BLaER1 (cell line): Measurements from ENCODE around the gene SNCA.

Experiments used
- H3K27ac ChIP-seq: shearing (Covaris generic); formaldehyde crosslinking; 2 replicates; pipeline ENCODE4 v1.8.1; 2022
- H3K27me3 ChIP-seq: shearing (Covaris generic); formaldehyde crosslinking; 2 replicates; pipeline ENCODE4 v1.8.1; 2022
- H3K36me3 ChIP-seq: shearing (Covaris generic); formaldehyde crosslinking; 2 replicates; pipeline ENCODE4 v1.8.1; 2022
- H3K4me1 ChIP-seq: shearing (Covaris generic); formaldehyde crosslinking; 2 replicates; pipeline ENCODE4 v1.8.1; 2022
- H3K4me2 ChIP-seq: shearing (Covaris generic); formaldehyde crosslinking; 2 replicates; pipeline ENCODE4 v1.8.1; 2022
- H3K4me3 ChIP-seq: shearing (Covaris generic); formaldehyde crosslinking; 2 replicates; pipeline ENCODE4 v1.8.1; 2022
- H3K9ac ChIP-seq: shearing (Covaris generic); formaldehyde crosslinking; 2 replicates; pipeline ENCODE4 v1.8.1; 2022
- H3K9me3 ChIP-seq: shearing (Covaris generic); formaldehyde crosslinking; 2 replicates; pipeline ENCODE4 v1.8.1; 2022
- H4K20me1 ChIP-seq: shearing (Covaris generic); formaldehyde crosslinking; 2 replicates; pipeline ENCODE4 v1.8.1; 2022
- Cebpa-rat ChIP-seq: shearing (Covaris generic); IDR thresholded peaks from 2 replicates; pipeline ENCODE4 v1.8.1; 2022

The SNCA gene

GRCh38 chr4:89719536-89720090, 117.3 kb downstream of the SNCA start:
- no peak for TF ChIP-seq Cebpa-rat
- no peaks in the 10 kb centered on the region for H3K9me3 ChIP-seq
- no peak overlapping the region for H3K4me2 ChIP-seq

GRCh38 chr4:89716893-89717292, 120.1 kb downstream of the SNCA start:
- Histone ChIP-seq H3K9ac (no peak overlapping the region), H3K27me3 (no peaks in the 10 kb centered on the region), H3K9me3 (no peaks in the 10 kb centered on the region), H3K4me2 (no peak overlapping the region), H4K20me1 (no peaks in the 10 kb centered on the region), H3K4me1 (no peaks in the 10 kb centered on the region), H3K27ac (no peak overlapping the region), H3K4me3 (no peak overlapping the region), H3K36me3 (no peaks in the 10 kb centered on the region)
- TF ChIP-seq Cebpa-rat = no peak

More at GRCh38 chr4:89719536-89720090, 117.3 kb downstream of the SNCA start:
- no peaks in the 10 kb centered on the region for H3K36me3 ChIP-seq
- no peaks in the 10 kb centered on the region for H3K4me1 ChIP-seq
- H4K20me1 ChIP-seq = no peaks in the 10 kb centered on the region
- H3K27me3 ChIP-seq = no peaks in the 10 kb centered on the region
- no peak overlapping the region for H3K4me3 ChIP-seq
- H3K9ac ChIP-seq = no peak overlapping the region
- H3K27ac ChIP-seq = no peak overlapping the region

- H3K36me3 ChIP-seq = no peaks in the 10 kb centered on the region
- H3K27ac ChIP-seq = no peak overlapping the region
- no peak overlapping the region for H3K9ac ChIP-seq
- no peak overlapping the region for H3K4me2 ChIP-seq
- H3K9me3 ChIP-seq = no peaks in the 10 kb centered on the region
- no peaks in the 10 kb centered on the region for H3K4me1 ChIP-seq
- H3K27me3 ChIP-seq = no peaks in the 10 kb centered on the region
- H3K4me3 ChIP-seq = no peak overlapping the region
- no peak for TF ChIP-seq Cebpa-rat
- no peaks in the 10 kb centered on the region for H4K20me1 ChIP-seq
Observed at GRCh38 chr4:89715631-89716030, 121.3 kb downstream of the SNCA start.

GRCh38 chr4:89712827-89713226, 124.1 kb downstream of the SNCA start:
- no peak overlapping the region for H3K9ac ChIP-seq
- no peak overlapping the region for H3K27ac ChIP-seq
- H3K27me3 ChIP-seq = no peaks in the 10 kb centered on the region

GRCh38 chr4:89712141-89712540, 124.8 kb downstream of the SNCA start:
- no peak overlapping the region for H3K27ac ChIP-seq

More at GRCh38 chr4:89712827-89713226, 124.1 kb downstream of the SNCA start:
- Histone ChIP-seq H3K4me1 (no peaks in the 10 kb centered on the region), H3K36me3 (no peaks in the 10 kb centered on the region), H3K9me3 (no peaks in the 10 kb centered on the region), H4K20me1 (no peaks in the 10 kb centered on the region), H3K4me3 (no peak overlapping the region), H3K4me2 (no peak overlapping the region)
- no peak for TF ChIP-seq Cebpa-rat

GRCh38 chr4:89708903-89709421, 128.0 kb downstream of the SNCA start:
- H4K20me1 ChIP-seq = no peaks in the 10 kb centered on the region
- no peaks in the 10 kb centered on the region for H3K36me3 ChIP-seq
- H3K27me3 ChIP-seq = no peaks in the 10 kb centered on the region
- no peak for TF ChIP-seq Cebpa-rat
- H3K4me2 ChIP-seq = no peak overlapping the region
- no peaks in the 10 kb centered on the region for H3K9me3 ChIP-seq
- no peak overlapping the region for H3K27ac ChIP-seq
- no peak overlapping the region for H3K4me3 ChIP-seq
- no peak overlapping the region for H3K9ac ChIP-seq
- H3K4me1 ChIP-seq = no peaks in the 10 kb centered on the region

More at GRCh38 chr4:89712141-89712540, 124.8 kb downstream of the SNCA start:
- no peak overlapping the region for H3K4me2 ChIP-seq
- H3K4me1 ChIP-seq = no peaks in the 10 kb centered on the region
- no peak overlapping the region for H3K9ac ChIP-seq
- H3K9me3 ChIP-seq = no peaks in the 10 kb centered on the region
- no peaks in the 10 kb centered on the region for H3K27me3 ChIP-seq
- no peaks in the 10 kb centered on the region for H3K36me3 ChIP-seq
- no peak overlapping the region for H3K4me3 ChIP-seq
- no peak for TF ChIP-seq Cebpa-rat
- no peaks in the 10 kb centered on the region for H4K20me1 ChIP-seq

- Histone ChIP-seq H3K27ac (no peak overlapping the region), H4K20me1 (no peaks in the 10 kb centered on the region), H3K4me1 (no peaks in the 10 kb centered on the region), H3K9me3 (no peaks in the 10 kb centered on the region), H3K4me3 (no peak overlapping the region), H3K36me3 (no peaks in the 10 kb centered on the region), H3K4me2 (no peak overlapping the region), H3K27me3 (no peaks in the 10 kb centered on the region), H3K9ac (no peak overlapping the region)
- TF ChIP-seq Cebpa-rat = no peak
Observed at GRCh38 chr4:89707467-89707866, 129.5 kb downstream of the SNCA start.

- no peaks in the 10 kb centered on the region for H3K9me3 ChIP-seq
- H3K4me2 ChIP-seq = no peak overlapping the region
- H3K4me1 ChIP-seq = no peaks in the 10 kb centered on the region
- no peaks in the 10 kb centered on the region for H3K27me3 ChIP-seq
- H4K20me1 ChIP-seq = no peaks in the 10 kb centered on the region
- no peak overlapping the region for H3K9ac ChIP-seq
- H3K4me3 ChIP-seq = no peak overlapping the region
- no peak overlapping the region for H3K27ac ChIP-seq
- TF ChIP-seq Cebpa-rat = no peak
- H3K36me3 ChIP-seq = no peaks in the 10 kb centered on the region
Observed at GRCh38 chr4:89704651-89705395, 132.1 kb downstream of the SNCA start.

- Histone ChIP-seq H3K4me2 (no peak overlapping the region), H3K9ac (no peak overlapping the region), H4K20me1 (no peaks in the 10 kb centered on the region)
Observed at GRCh38 chr4:89703829-89704590, 133.0 kb downstream of the SNCA start.

More at GRCh38 chr4:89703829-89704590, 133.0 kb downstream of the SNCA start:
- H3K4me3 ChIP-seq = no peak overlapping the region
- H3K27me3 ChIP-seq = no peaks in the 10 kb centered on the region
- H3K36me3 ChIP-seq = no peaks in the 10 kb centered on the region
- no peak overlapping the region for H3K27ac ChIP-seq
- no peaks in the 10 kb centered on the region for H3K9me3 ChIP-seq
- H3K4me1 ChIP-seq = no peaks in the 10 kb centered on the region
- no peak for TF ChIP-seq Cebpa-rat
